Upper lobe of left lung (tissue), 6 donors: ENCODE results near the gene MX2. TPM values are rescaled to one million over a fixed set of nuclear protein-coding genes. Genes with fewer than 3 reads are reported as not detected.

Experiments used
- ATAC-seq, 2 donors: fragments of 200-7000 bp; cut with Tn5 transposase; one replicate each; pipeline ENCODE4 v1.9.1; 2022; ENCODE audit warnings: mild to moderate bottlenecking in 2 of 2, moderate library complexity in 2 of 2; ENCODE audit not compliant: low FRiP score in 2 of 2
- DNase-seq, 2 donors: peaks; one replicate each; pipeline ENCODE4 v3.0.0-alpha.2; 2019 to 2020
- H3K27ac ChIP-seq, 4 donors: fragments of 200-600 bp; sonication (generic); one replicate each; pipeline ENCODE4 v1.5.1; 2016 to 2019
- H3K27me3 ChIP-seq, 4 donors: fragments of 200-600 bp; sonication (generic); one replicate each; pipeline ENCODE4 v1.5.1; 2017 to 2019
- H3K36me3 ChIP-seq, 4 donors: fragments of 200-600 bp; sonication (generic); one replicate each; pipeline ENCODE4 v1.5.1; 2016 to 2019
- H3K4me1 ChIP-seq, 4 donors: fragments of 200-600 bp; sonication (generic); one replicate each; pipeline ENCODE4 v1.5.1; 2018 to 2019
- H3K4me3 ChIP-seq, 4 donors: fragments of 200-600 bp; sonication (generic); one replicate each; pipeline ENCODE4 v1.5.1; 2017 to 2019; ENCODE audit warnings: mild to moderate bottlenecking in 2 of 4, moderate library complexity in 1 of 4
- H3K9me3 ChIP-seq, 4 donors: fragments of 200-600 bp; sonication (generic); one replicate each; pipeline ENCODE4 v1.5.1; 2018 to 2019
- CTCF ChIP-seq, 6 experiments: fragments of 450-650 bp in 4 of 6; fragments of 200-600 bp in 2 of 6; sonication (generic) in 2 of 6; IDR thresholded peaks; one replicate each; pipeline ENCODE4 v1.5.1; 2016 to 2019; ENCODE audit warnings: antibody characterized with exemption in 6 of 6
- EP300 ChIP-seq, 4 donors: sonication (generic); formaldehyde crosslinking; IDR thresholded peaks; one replicate each; pipeline ENCODE4 v1.5.1; 2017; ENCODE audit warnings: antibody characterized with exemption in 4 of 4, control low read depth in 2 of 4
- POLR2A ChIP-seq, 4 donors: fragments of 450-650 bp; IDR thresholded peaks; one replicate each; pipeline ENCODE4 v1.5.1; 2016 to 2017; ENCODE audit warnings: antibody characterized with exemption in 4 of 4, mild to moderate bottlenecking in 2 of 4
- POLR2AphosphoS5 ChIP-seq, 2 donors: sonication (generic); formaldehyde crosslinking; IDR thresholded peaks; one replicate each; pipeline ENCODE4 v1.5.1; 2017; ENCODE audit warnings: antibody characterized with exemption in 2 of 2
- whole genome bisulfite sequencing, 2 donors: methylation state at CpG; one replicate each; pipeline ENCODE4 v1.1.5; 2017 to 2018; 5-methylcytosine and 5-hydroxymethylcytosine counted together
- total RNA-seq, 6 donors: library from RNA; depleted of rRNA in 4 of 6; stranded (reverse); fragments of >200 nt in 4 of 6; gene quantifications; one replicate each; pipeline versions ENCODE4 v1.1.0 to v1.2.1, GENCODE V29; 2016 to 2021
- donor health status: DM: no; HTN: no; CAD: no; lungs with moderate emphysema.
- donor health status: DM: no; HTN: yes; CAD: no; lungs with severe emphysema.

The MX2 gene
- total RNA-seq, 6 donors from 2014 or later = 5.8 to 37.2 (median 25.8) TPM

GRCh38 chr21:41425588-41425953 lies 63.7 kb downstream of the MX2 start:
- no peaks in the 10 kb centered on the region for H3K9me3 ChIP-seq
- peak overlapping the region; percentile 69 to 82 (median 78) for H3K4me3 ChIP-seq
- peaks cover 0 to 14% (median 1%) of the 10 kb centered on the region in 4 donors for H3K36me3 ChIP-seq
- peak overlapping the region; percentile 77 to 90 (median 84) for H3K27ac ChIP-seq
- peaks cover 12 to 45% (median 20%) of the 10 kb centered on the region in 4 donors for H3K4me1 ChIP-seq
- no peak for ATAC-seq
- DNase-seq = no peak
- no peak for TF ChIP-seq POLR2A (IDR thresholded peaks at IDR 0.05)
- no peak for TF ChIP-seq CTCF (IDR thresholded peaks at IDR 0.05)
- H3K27me3 ChIP-seq = no peaks in the 10 kb centered on the region
- WGBS, 2 donors = 50 to 53% methylated on average over 6 to 7 of the region's 7 CpGs

GRCh38 chr21:41425954-41426675 lies 64.3 kb downstream of the MX2 start, which contains the start of gene MX1:
Gene MX1 (plus strand): TSS chr21:41426239. CDS start chr21:41432071, 5,832 bp downstream.
- peak within 1 kb of the TSS; percentile 77 to 90 (median 84) for H3K27ac ChIP-seq

GRCh38 chr21:41426676-41427404 lies 65.0 kb downstream of the MX2 start:
- H3K9me3 ChIP-seq = no peaks in the 10 kb centered on the region
- peak overlapping the region; percentile 77 to 90 (median 84) for H3K27ac ChIP-seq
- H3K27me3 ChIP-seq = no peaks in the 10 kb centered on the region
- TF ChIP-seq EP300 (IDR thresholded peaks at IDR 0.05) (no peak), CTCF (IDR thresholded peaks at IDR 0.05) (no peak), POLR2A (IDR thresholded peaks at IDR 0.05) (no peak), POLR2AphosphoS5 (IDR thresholded peaks at IDR 0.05) (no peak)
- peak overlapping the region; percentile 69 to 82 (median 78) for H3K4me3 ChIP-seq
- 29 to 54% methylated on average over 18 to 34 of the region's 41 CpGs for WGBS, 2 donors
- ATAC-seq (peak; percentile 44 to 58), DNase-seq (peak in 1 of 2 donors; percentile 83)
- H3K4me1 ChIP-seq = peaks cover 5 to 33% (median 14%) of the 10 kb centered on the region in 4 donors
- peaks cover 0 to 24% (median 1%) of the 10 kb centered on the region in 4 donors for H3K36me3 ChIP-seq

More at GRCh38 chr21:41425954-41426675, 64.3 kb downstream of the MX2 start, which contains the start of gene MX1:
- peak; percentile 93 to 95 for ATAC-seq
- no peaks in the 10 kb centered on the region for H3K27me3 ChIP-seq
- peaks cover 0 to 17% (median 1%) of the 10 kb centered on the region in 4 donors for H3K36me3 ChIP-seq
- H3K9me3 ChIP-seq = no peaks in the 10 kb centered on the region
- peaks cover 8 to 40% (median 16%) of the 10 kb centered on the region in 4 donors for H3K4me1 ChIP-seq
- DNase-seq = peak; percentile 85 to 97
- 0 to 1% methylated on average over 1 to 64 of the region's 65 CpGs for WGBS, 2 donors
- TF ChIP-seq EP300 (IDR thresholded peaks at IDR 0.05) (no peak), POLR2A (IDR thresholded peaks at IDR 0.05) (peak; percentile 42 to 88 (median 78)), POLR2AphosphoS5 (IDR thresholded peaks at IDR 0.05) (peak; percentile 48 to 84), CTCF (IDR thresholded peaks at IDR 0.05) (peak in 1 of 6 experiments; percentile 9)
- H3K4me3 ChIP-seq = peak within 1 kb of the TSS; percentile 69 to 82 (median 78)

- DNase-seq = no peak
- TF ChIP-seq EP300 (IDR thresholded peaks at IDR 0.05) (no peak), CTCF (IDR thresholded peaks at IDR 0.05) (no peak)
- peak overlapping the region in 1 of 4 donors; percentile 90 for H3K27ac ChIP-seq
These were observed 65.7 kb downstream of the MX2 start for GRCh38 chr21:41427556-41427955.

More at GRCh38 chr21:41427556-41427955, 65.7 kb downstream of the MX2 start:
- 96 to 97% methylated on average over 8 of the region's 8 CpGs for WGBS, 2 donors
- peaks cover 5 to 27% (median 14%) of the 10 kb centered on the region in 4 donors for H3K4me1 ChIP-seq
- ATAC-seq = no peak
- no peaks in the 10 kb centered on the region for H3K9me3 ChIP-seq
- H3K27me3 ChIP-seq = no peaks in the 10 kb centered on the region
- H3K36me3 ChIP-seq = peaks cover 0 to 31% (median 4%) of the 10 kb centered on the region in 4 donors
- H3K4me3 ChIP-seq = no peak overlapping the region
